ENCODE measurements around the gene PAX8.
A peak's percentile ranks its signal among the peaks of the same experiment; 100 is the strongest.

DNA sequence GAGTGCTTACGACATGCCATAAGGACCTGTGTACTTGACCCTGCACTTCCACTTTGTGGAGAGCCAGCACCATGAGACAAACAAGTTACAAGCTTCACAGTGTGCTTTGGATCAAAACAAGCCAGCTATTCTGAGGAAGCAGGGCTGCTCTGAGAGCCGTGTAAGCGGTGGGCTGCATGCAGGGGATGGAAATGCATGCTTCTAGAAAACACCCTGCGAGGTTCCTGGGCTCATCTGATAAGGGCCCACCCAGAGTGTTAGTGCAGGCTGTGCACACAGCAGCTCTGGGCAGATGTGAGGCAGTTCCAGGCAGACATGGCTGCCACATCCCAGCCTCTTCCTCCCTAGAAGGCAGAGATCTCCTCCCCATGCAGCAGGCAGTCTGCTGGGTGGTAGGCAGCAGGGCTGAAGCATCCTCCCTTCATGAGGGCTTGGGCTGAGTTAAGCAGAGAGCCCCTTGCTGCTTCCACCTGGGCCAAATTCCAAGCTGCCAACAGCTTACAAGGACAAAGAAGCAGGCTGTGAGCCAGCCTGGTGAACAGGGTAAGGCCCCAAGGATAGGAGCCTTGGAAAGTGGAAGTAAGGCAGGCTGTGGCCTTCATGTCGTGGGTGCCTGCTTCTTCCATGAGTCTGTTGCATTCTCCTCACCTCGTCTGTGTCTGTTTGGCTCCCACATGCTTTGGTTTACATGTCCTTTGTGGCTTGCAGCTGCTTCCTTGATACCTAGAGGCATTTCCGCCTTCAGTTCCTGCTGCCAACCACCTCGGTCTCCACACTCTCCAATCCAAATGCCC is 97.3 kb downstream of the PAX8 start:
- no peak for TF ChIP-seq POLR2A (IDR thresholded peaks at IDR 0.05)
- TF ChIP-seq, protein P1, sequence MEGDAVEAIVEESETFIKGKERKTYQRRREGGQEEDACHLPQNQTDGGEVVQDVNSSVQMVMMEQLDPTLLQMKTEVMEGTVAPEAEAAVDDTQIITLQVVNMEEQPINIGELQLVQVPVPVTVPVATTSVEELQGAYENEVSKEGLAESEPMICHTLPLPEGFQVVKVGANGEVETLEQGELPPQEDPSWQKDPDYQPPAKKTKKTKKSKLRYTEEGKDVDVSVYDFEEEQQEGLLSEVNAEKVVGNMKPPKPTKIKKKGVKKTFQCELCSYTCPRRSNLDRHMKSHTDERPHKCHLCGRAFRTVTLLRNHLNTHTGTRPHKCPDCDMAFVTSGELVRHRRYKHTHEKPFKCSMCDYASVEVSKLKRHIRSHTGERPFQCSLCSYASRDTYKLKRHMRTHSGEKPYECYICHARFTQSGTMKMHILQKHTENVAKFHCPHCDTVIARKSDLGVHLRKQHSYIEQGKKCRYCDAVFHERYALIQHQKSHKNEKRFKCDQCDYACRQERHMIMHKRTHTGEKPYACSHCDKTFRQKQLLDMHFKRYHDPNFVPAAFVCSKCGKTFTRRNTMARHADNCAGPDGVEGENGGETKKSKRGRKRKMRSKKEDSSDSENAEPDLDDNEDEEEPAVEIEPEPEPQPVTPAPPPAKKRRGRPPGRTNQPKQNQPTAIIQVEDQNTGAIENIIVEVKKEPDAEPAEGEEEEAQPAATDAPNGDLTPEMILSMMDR (IDR thresholded peaks at IDR 0.05 in 8 of 11, conservative IDR thresholded peaks at IDR 0.05 in 3 of 11) = no peak
- TF ChIP-seq POLR2AphosphoS5 (IDR thresholded peaks at IDR 0.05) = peak; percentile 19 to 31 (median 26)
